ENCODE measurements around the gene GNGT1.

Gene GNGT1

DNA sequence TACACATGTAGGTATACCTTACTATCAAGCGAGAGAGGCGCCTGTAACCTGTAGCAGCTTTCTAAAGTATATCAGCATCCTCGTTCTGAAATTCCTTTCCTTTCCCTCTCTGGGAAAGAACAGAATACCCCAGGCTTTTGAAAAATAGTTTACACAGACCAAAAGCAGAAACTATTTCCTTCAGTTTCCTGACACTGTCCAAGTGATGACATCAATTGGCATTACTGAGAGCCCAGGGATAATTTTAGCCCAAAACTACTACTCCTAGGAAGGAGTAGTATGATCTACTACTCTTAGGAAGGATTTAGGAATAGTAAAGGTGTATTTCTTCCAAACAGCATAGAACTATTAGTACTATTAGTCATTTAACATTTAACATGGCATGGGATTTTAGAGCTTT is 21.2 kb downstream of the GNGT1 start:
- H3K4me3 ChIP-seq (ENCODE audit: low read depth, low read length): no peak overlapping the region
- TF ChIP-seq CTCF (IDR thresholded peaks at IDR 0.05; ENCODE audit: low read depth, low read length, missing control alignments): no peak
- no peak for DNase-seq (ENCODE audit: low read depth)

- no peak for DNase-seq (ENCODE audit: low read depth)
- TF ChIP-seq CTCF (IDR thresholded peaks at IDR 0.05; ENCODE audit: low read depth, low read length, missing control alignments): no peak
- no peak overlapping the region for H3K4me3 ChIP-seq (ENCODE audit: low read depth, low read length)
Observed at GRCh38 chr7:93931655-93932054, 25.3 kb downstream of the GNGT1 start.

GRCh38 chr7:93933156-93933555 is 26.8 kb downstream of the GNGT1 start:
- TF ChIP-seq CTCF (IDR thresholded peaks at IDR 0.05; ENCODE audit: low read depth, low read length, missing control alignments): no peak
- no peak overlapping the region for H3K4me3 ChIP-seq (ENCODE audit: low read depth, low read length)
- no peak for DNase-seq (ENCODE audit: low read depth)

DNA sequence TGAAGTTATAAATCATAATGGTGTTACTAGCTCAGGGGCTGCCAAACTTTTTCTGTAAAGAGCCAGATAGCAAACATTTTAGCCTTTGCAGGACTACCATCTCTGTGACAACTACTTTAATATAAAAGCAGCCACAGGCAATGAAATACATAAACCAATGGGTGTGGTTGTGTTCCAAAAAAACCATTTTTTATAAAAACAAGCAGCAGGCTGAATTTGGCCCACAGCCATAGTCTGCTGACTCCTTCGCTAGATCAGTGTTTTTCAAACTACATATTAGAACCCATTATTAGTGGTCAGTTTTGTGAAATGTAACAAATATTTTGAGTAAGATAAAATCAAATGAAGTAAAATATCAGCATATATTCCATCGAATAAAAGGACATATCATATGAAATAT is 28.7 kb downstream of the GNGT1 start:
- TF ChIP-seq CTCF (IDR thresholded peaks at IDR 0.05; ENCODE audit: low read depth, low read length, missing control alignments): no peak
- no peak overlapping the region for H3K4me3 ChIP-seq (ENCODE audit: low read depth, low read length)
- DNase-seq (ENCODE audit: low read depth): no peak

DNA sequence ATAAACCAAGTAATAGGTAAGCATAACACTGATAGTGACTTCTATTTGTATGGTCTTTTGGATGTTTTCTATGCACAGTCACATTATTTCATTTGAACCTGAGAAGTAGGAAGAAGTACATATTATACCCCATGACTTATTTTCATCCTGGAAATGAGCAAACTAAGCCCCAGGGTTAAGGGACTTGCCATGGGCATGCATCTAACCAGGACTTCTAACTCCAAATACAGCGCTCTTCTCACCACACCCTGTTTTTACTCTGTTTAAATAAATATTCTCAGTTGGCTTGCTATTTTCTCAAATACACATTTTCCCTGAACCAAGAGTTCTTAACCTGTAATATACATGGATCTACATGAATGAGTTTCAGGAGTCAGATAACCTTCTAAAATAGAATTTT is 31.5 kb downstream of the GNGT1 start:
- H3K4me3 ChIP-seq (ENCODE audit: low read depth, low read length): no peak overlapping the region
- no peak for TF ChIP-seq CTCF (IDR thresholded peaks at IDR 0.05; ENCODE audit: low read depth, low read length, missing control alignments)
- DNase-seq (ENCODE audit: low read depth): no peak

DNA sequence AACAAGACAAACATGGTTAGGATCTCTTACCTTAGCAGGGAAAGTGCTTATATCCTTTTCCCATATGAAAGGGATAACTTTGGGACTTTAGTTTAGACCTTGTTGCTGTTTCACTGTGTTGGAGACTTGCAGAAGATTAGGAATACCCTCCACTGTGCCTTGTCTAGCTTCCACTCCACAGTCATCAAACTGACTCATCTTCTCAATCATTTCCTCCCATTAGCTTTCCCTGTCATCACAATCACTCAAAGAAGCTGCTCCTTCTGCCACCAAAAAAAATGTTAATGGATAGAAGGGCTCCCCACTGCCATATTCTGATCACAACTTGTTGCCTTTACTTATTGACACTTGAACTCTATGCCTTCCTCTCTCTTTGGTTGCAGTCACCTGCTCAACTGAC is 31.9 kb downstream of the GNGT1 start:
- H3K4me3 ChIP-seq (ENCODE audit: low read depth, low read length): no peak overlapping the region
- no peak for DNase-seq (ENCODE audit: low read depth)
- no peak for TF ChIP-seq CTCF (IDR thresholded peaks at IDR 0.05; ENCODE audit: low read depth, low read length, missing control alignments)

DNA sequence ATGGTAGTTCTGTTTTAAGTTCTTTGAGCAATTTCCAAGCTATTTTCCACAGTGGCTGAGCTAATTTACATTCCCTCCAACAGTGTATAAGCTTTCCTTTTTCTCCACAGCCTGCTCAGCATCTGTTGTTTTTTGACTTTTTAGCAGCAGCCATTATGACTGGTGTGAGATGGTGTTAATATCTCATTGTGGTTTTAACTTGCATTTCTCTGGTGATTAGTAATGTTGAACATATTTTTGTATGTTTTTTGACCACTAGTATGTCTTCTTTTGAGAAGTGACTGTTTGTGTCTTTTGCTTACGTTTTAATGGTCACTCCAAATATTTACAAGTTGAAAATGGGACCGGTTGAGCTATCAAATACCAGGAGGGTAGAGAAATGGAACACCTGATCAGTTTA is 35.6 kb downstream of the GNGT1 start:
- no peak overlapping the region for H3K4me3 ChIP-seq (ENCODE audit: low read depth, low read length)
- no peak for DNase-seq (ENCODE audit: low read depth)
- TF ChIP-seq CTCF (IDR thresholded peaks at IDR 0.05; ENCODE audit: low read depth, low read length, missing control alignments): no peak
